ENCODE data around the gene LTBP3. TPM values are rescaled to one million over a fixed set of nuclear protein-coding genes. Genes with fewer than 3 reads are reported as not detected.
A peak's percentile ranks its signal among the peaks of the same experiment; 100 is the strongest.

LTBP3 gene
- total RNA-seq = 91.9 TPM
- long read RNA-seq, transcript LTBP3-220 (6 exons, 748 nt) = major isoform, 18 of 105 reads
- long read RNA-seq, partial matches to known transcripts = 73 of 105 reads
- long read RNA-seq, other reads (novel, unspliced or antisense) = 5 of 105 reads

GRCh38 chr11:65558002-65558929 lies at the start of gene LTBP3:
Gene LTBP3 (minus strand): TSS chr11:65558359. CDS start chr11:65557959, 400 bp downstream.
- no peak for DNase-seq (ENCODE audit: low spot score)

- peak; percentile 96 for DNase-seq (ENCODE audit: low spot score)
Observed at GRCh38 chr11:65606876-65607613, 48.9 kb upstream of the LTBP3 start.

GRCh38 chr11:65604258-65604657 lies 46.1 kb upstream of the LTBP3 start:
- no peak for DNase-seq (ENCODE audit: low spot score)

GRCh38 chr11:65599955-65600246 lies 41.7 kb upstream of the LTBP3 start:
- no peak for DNase-seq (ENCODE audit: low spot score)

- no peak for DNase-seq (ENCODE audit: low spot score)
Observed at GRCh38 chr11:65599216-65599954, 41.2 kb upstream of the LTBP3 start.

GRCh38 chr11:65598258-65598699 lies 40.1 kb upstream of the LTBP3 start:
- no peak for DNase-seq (ENCODE audit: low spot score)

GRCh38 chr11:65596520-65596919 lies 38.4 kb upstream of the LTBP3 start:
- no peak for DNase-seq (ENCODE audit: low spot score)

- DNase-seq (ENCODE audit: low spot score) = no peak
Observed at GRCh38 chr11:65595543-65596281, 37.6 kb upstream of the LTBP3 start, which contains the start of gene KCNK7. Gene KCNK7 (minus strand): TSS chr11:65595800. CDS start chr11:65595772, 28 bp downstream.

- DNase-seq (ENCODE audit: low spot score) = no peak
Observed at GRCh38 chr11:65595131-65595530, 37.0 kb upstream of the LTBP3 start.

GRCh38 chr11:65593518-65594414 lies 35.6 kb upstream of the LTBP3 start:
- DNase-seq (ENCODE audit: low spot score) = no peak

- DNase-seq (ENCODE audit: low spot score) = no peak
Observed at GRCh38 chr11:65592858-65593517, 34.8 kb upstream of the LTBP3 start.

- no peak for DNase-seq (ENCODE audit: low spot score)
Observed at GRCh38 chr11:65591939-65592857, 34.0 kb upstream of the LTBP3 start.

GRCh38 chr11:65590240-65590738 lies 32.1 kb upstream of the LTBP3 start:
- DNase-seq (ENCODE audit: low spot score) = no peak

- DNase-seq (ENCODE audit: low spot score) = no peak
Observed at GRCh38 chr11:65589444-65590239, 31.5 kb upstream of the LTBP3 start.

GRCh38 chr11:65588199-65589054 lies 30.3 kb upstream of the LTBP3 start:
- DNase-seq (ENCODE audit: low spot score) = no peak

GRCh38 chr11:65586676-65587075 lies 28.5 kb upstream of the LTBP3 start:
- no peak for DNase-seq (ENCODE audit: low spot score)

All from mesenteric fat pad (tissue), 1 donor.